DMS79 treated with DMSO at 0.1 percent for 48 hours (cell line): ENCODE results near the gene SYT10.
"Not testable (repeated sequence)": the region's sequence is repeated elsewhere in the genome, so short reads cannot be mapped to it uniquely, and the experiment has no call there.

ENCODE experiments used
- DNase-seq: peaks from one replicate; lab custom pipeline; 2025; lab: John Stamatoyannopoulos, UW

Gene SYT10, protein sequence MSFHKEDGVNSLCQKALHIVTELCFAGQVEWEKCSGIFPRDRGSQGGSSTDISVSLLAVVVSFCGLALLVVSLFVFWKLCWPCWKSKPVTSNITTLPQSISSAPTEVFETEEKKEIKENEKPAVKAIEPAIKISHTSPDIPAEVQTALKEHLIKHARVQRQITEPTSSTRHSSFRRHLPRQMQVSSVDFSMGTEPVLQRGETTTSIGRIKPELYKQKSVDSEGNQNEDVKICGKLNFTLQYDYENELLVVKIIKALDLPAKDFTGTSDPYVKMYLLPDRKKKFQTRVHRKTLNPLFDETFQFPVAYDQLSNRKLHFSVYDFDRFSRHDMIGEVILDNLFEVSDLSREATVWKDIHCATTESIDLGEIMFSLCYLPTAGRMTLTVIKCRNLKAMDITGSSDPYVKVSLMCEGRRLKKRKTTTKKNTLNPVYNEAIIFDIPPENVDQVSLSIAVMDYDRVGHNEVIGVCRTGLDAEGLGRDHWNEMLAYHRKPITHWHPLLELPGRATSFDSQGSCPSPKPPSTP

DNA sequence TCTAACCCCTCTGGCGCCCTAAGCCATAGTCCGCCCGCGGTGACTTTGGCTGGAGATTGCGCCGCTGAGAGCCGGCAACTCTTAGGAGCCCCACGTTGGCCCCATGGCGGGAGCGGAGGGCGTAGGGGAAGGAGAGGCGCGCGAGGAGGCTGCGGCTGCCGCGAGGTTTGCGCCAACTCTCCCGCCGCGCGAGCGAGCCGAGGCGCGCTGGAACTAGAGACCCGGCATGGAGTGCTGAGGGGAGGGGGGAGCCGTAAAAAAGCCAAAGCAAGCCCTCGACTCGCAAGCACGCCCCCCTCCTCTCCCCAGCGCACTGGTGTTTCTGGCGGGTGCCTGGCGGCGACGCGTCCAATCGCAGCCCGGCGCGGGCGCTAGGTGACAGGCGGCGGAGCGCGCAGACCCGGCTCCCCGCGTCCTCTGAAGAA lies at the start of gene SYT10:
Gene SYT10, minus strand, starts transcription at position 233 of the 425 bp plus-strand sequence. CDS start 297 bp downstream, outside the sequence.
- DNase-seq, result no peak

DNA sequence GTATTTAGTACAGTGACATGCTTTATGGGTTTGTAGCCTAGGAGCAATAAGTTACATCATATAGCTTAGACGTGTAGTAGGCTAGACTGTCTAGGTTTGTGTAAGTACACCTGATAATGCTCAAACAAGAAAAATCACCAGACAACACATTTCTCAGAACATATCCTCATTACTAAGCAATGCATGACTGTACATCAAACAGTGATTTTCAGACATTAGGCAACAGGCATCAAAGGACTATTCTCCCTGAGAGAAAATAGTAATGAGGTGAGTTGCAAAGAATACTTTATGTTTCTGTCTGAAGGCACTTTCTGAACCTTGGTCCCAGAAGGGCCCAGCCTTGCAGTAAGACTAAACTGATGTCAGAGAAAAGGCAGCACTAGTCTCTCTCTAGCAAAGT lies 48.4 kb upstream of the SYT10 start:
- DNase-seq, result no peak

- no peak for DNase-seq
These were observed 46.4 kb upstream of the SYT10 start for GRCh38 chr12:33486058-33486457.

GRCh38 chr12:33484161-33484560 lies 44.5 kb upstream of the SYT10 start:
- no peak for DNase-seq

DNA sequence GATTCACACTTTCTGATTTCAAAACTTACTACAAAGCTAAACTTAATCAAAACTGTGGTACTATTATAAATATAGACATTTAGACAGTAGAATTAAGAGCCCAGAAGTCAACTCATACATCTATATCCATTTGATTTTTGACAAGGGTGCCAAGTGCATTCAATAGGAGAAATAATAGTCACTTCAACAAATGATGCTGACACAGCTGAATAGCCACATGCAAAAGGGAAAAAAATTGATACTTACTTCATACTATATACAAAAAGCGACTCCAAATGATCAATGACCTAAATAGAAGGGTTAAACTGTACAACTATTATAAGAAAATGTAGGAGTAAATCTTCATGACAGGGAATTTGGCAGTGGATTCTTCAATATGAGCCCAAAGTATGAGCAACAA lies 40.7 kb upstream of the SYT10 start:
- no peak for DNase-seq

DNA sequence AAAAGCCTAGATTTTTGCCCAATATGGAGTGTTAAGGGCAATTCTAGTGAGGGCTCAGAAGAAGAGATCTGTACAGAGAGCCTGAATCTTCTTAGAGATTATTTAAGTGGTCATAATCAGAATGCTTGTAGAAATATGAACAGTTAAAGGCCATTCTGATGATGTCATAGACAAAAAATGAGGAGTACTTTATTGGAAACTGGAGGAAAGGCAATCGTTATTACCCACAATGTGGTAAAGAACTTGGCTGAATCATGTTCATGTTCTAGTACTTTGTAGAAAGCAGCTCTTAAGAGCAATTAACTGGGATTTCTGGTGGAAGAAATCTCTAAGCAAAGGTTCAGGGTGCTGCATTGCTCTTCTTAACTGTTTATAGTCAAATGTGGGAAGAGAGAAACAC lies 36.4 kb upstream of the SYT10 start:
- DNase-seq, result no peak

GRCh38 chr12:33472299-33472698 lies 32.7 kb upstream of the SYT10 start:
- DNase-seq, result no peak

- no peak for DNase-seq
These were observed 15.5 kb upstream of the SYT10 start for GRCh38 chr12:33455096-33455495.

GRCh38 chr12:33450480-33450879 lies 10.9 kb upstream of the SYT10 start:
- no peak for DNase-seq

DNA sequence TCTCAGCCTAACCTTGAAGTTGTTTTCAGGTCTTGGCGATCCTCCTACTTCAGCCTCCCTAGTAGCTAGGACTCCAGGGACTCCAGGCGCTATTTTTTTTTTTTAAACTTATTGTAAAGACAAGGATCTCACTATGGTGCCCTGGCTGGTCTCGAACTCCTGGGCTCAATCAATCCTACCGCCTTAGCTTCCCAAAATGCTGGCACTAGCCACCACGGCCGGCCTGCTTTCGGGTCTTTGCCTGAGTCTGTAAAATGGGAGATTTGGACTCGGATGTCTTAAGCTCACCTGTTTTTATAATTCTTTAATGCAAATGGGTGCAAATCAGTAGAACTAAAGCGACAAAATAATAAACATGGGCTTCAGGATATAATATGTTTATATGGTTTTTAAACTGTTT lies 858 bp upstream of the SYT10 start:
- DNase-seq, result no peak

DNA sequence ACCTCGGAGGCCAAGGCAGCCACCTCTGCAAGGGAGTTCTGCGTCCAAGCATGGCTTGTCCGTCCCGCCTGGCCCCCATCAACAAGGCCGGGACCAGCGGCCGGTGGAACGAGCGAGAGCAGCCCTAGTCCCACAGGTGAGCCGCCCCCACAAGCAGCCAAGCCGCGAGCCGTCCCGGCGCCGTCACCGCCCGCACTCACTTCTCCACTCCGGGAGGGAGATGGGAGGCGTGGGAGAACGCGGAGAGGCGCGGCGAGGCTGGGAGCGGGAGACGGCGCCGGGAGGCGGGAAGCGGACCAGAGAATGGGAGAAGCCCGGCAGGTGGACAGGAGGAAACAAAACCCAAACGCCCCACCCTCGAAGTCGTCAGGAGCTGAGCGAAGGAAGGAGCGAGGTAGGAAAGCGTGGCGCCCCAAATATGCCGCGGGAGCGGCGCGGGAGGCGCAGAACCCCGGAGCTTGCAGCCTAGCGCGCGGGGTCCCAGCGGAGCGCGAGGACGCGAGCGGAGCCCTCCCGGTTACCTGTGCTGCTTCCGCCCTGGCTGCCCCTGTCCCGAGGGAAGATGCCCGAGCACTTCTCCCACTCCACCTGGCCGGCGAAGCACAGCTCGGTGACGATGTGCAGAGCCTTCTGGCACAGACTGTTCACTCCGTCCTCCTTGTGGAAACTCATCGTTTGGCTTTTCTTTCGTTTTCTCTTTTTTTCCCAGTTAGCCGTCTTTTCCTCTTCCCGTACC lies 600 bp downstream of the SYT10 start:
- DNase-seq, result peak; percentile 17

DNA sequence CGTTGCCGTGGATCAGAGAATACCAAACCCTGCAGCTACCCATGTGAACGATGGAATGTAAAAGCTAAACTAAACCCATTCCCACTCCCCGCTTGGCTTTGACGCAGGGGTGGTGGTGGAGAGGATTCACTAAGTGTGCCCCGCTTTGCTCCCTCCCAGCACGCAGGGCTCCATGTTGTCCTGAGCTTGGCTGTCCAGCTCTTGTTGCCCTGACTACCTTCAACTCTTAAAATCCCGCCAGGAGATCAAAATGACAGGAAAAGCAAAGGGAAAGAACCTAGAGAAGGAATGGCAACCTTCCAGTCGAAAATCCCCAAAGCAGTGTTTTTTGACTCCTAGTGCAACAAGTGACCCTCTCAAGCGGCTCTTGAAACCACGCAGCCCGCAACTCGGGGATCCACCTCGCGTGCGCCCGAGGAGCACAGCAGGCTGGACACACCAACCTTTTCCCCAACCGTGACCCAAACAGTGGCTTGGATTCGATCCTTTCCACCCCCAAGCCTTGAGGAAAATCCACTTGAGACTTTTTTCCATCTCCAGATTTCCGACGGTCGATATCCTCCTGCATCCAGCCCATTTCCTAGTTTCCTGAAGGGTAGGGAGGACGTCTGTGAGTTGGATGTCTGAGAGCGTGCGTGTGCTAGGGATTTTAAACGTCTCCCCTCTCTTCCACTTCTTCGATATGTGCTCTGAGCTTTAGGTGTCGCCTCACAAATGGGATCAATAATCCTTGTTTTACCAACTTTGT lies 1.4 kb downstream of the SYT10 start:
- DNase-seq, result no peak

DNA sequence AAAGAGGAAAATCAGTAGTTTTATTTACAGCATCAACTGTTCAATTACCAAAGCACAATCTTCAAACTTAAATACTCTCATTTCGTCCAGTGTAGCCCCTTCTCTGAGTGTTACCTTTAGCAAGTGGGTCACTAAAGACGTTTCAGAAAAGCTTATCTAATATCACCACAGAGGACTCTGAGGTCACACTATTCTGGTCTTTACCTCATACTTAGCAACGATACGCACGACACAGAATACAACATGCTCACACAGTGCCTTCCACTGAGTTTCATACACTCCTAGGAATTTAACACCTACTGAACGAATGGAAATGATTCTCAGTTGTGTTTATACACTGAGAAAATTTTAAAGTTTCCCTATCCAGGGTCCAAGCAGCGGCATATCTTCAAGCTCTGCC lies 2.0 kb downstream of the SYT10 start:
- no peak for DNase-seq

DNA sequence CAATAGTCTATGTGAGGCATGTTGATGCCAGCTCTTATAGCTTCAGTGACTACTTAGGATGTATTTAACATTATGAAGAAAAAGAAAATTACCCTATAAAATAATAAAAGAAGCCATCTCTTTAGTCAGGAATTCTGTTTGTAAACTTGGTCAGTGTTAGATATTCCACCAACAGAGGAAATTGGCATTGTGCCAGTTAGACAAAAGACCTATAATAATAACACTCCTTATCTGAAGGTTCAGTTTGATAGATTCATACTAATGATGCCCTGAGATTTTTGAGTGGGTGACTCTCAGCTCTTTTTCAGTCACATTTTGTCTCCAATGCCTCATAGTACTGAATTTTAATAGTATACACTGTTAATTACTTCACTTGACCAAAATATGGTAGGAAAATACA lies 6.6 kb downstream of the SYT10 start:
- DNase-seq, result no peak

DNA sequence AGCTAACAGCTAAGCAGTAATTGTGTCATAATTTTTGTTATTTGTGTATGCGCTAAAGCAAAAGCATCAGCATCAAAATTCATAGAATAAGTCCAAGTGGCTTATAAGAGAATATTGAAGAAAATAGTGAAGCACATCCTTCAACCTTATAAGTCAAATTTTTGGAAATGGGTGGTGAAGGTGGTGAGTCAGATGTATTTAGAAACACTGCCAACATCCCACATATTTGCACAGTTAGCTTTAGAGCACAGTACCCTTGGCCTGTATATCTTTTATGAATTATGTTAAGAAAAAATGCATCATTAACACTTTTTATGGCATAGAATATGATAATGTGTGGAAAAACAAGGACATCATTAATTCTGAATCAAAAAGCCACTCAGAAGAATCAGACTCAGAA lies 8.0 kb downstream of the SYT10 start:
- DNase-seq, result no peak

GRCh38 chr12:33429468-33429867 lies 10.2 kb downstream of the SYT10 start:
- DNase-seq, result no peak

DNA sequence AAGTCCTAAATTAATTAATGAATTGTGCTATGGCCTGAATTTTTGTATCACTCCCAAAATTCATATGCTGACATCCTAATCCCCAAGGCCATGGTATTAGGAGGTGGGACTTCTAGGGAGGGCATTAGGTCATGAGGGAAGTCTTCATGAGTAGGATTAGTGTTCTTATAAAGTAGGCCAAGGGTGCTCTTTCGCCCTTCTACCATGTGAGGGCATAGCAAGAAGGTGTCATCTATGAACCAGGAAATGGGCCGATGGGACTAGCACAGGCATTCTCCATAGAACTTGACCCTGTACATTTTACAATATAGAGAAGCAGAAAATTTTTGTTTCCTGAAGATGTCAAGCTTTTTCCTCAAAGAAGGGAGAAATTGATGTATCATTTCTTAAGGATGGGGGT lies 12.5 kb downstream of the SYT10 start:
- no peak for DNase-seq

DNA sequence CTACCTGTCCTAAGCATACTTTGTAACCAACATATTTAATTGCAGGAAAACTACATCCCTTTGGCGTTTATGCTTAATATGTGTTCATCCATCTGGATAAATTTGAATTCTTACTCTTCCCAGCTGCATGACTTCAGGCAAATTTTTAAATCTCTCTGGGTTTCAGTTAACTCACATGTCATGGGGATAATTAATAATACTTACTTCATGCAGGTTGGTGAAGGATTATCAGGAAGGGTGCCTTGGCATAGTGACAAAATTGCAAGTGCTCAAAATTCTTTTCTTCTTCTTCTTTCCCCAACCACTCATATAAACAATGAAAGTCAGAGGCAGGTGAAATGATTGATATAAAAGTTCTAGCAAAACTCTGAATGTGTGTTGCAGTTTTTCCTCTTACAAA lies 15.9 kb downstream of the SYT10 start:
- DNase-seq, result no peak

- DNase-seq, result not testable (repeated sequence)
These were observed 27.2 kb downstream of the SYT10 start for GRCh38 chr12:33412410-33412809.

GRCh38 chr12:33383503-33383902 lies 56.1 kb downstream of the SYT10 start:
- DNase-seq, result no peak

GRCh38 chr12:33376153-33376552 lies 63.5 kb downstream of the SYT10 start:
- no peak for DNase-seq

DNA sequence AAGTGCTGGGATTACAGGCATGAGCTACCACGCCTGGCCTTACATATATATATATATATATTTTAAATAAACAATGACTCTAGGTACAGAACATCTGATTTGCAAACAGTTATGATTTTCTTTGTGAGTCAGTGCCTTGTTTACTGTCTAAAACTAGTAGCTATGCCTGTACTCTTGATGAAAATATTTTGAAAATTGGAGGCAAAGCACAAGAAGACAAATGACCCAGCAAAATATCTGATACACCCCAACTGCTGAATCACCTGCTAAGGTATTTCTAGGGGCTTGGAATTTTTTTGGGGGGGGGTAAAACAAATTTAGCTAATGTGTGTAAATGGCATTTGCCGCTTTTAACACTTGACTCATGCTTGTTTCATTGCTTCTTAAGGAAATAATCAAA lies 69.3 kb downstream of the SYT10 start:
- no peak for DNase-seq

- DNase-seq, result no peak
These were observed 82.4 kb downstream of the SYT10 start for GRCh38 chr12:33357181-33357580.
